Spinal cord (tissue), 10 donors: Measurements from ENCODE around the gene LCN2. TPM values are rescaled to one million over a fixed set of nuclear protein-coding genes. Genes with fewer than 3 reads are reported as not detected.
"Not testable (repeated sequence)": the region's sequence is repeated elsewhere in the genome, so short reads cannot be mapped to it uniquely, and the experiment has no call there.

Source experiments
- DNase-seq, 6 donors: peaks; one replicate each; pipeline versions ENCODE4 v3.0.0 to v3.0.0-alpha.2; 2013 to 2015; ENCODE audit warnings: low spot score in 6 of 6, low read depth in 4 of 6
- H3K27ac ChIP-seq: one replicate; pipeline ENCODE4 v1.5.1; 2013; ENCODE audit warnings: low read depth, low read length, control low read depth
- H3K27me3 ChIP-seq: one replicate; pipeline ENCODE4 v1.6.1; 2013; ENCODE audit warnings: low read length; ENCODE audit not compliant: control insufficient read depth, insufficient read depth
- H3K36me3 ChIP-seq: one replicate; pipeline ENCODE4 v1.6.1; 2013; ENCODE audit warnings: low read length; ENCODE audit not compliant: control insufficient read depth, insufficient read depth
- H3K4me1 ChIP-seq: one replicate; pipeline ENCODE4 v1.6.1; 2013; ENCODE audit warnings: low read length; ENCODE audit not compliant: control insufficient read depth, insufficient read depth
- H3K4me3 ChIP-seq: one replicate; pipeline ENCODE4 v1.5.1; 2013; ENCODE audit warnings: low read depth, low read length, control low read depth
- H3K9me3 ChIP-seq: one replicate; pipeline ENCODE4 v1.6.1; 2013; ENCODE audit warnings: low read length; ENCODE audit not compliant: control insufficient read depth, insufficient read depth
- WGBS: methylation state at CpG from one replicate; pipeline ENCODE4 v1.1.5; 2013; ENCODE audit warnings: missing lambda C conversion rate; ENCODE audit not compliant: insufficient coverage; 5-methylcytosine and 5-hydroxymethylcytosine counted together
- polyA plus RNA-seq, 2 donors: library from polyadenylated mRNA; unstranded; fragments of 120-200 nt; gene quantifications; one replicate each; pipeline ENCODE4 v1.2.1, GENCODE V29; 2013; ENCODE audit not compliant: insufficient read length in 2 of 2
- total RNA-seq, 2 donors: library from RNA; depleted of rRNA in 1 of 2; stranded (reverse); fragments of 120-200 nt in 1 of 2; fragments of >200 nt in 1 of 2; gene quantifications; one replicate each; pipeline versions ENCODE4 v1.2.3 to v1.2.4, GENCODE V29; 2013 to 2014
- donor health status: healthy.

Gene LCN2
- total and polyA plus RNA-seq, 4 donors: 0.28 to 14.1 (median 0.29) TPM; not detected in 1

GRCh38 chr9:128105538-128106175, 43.6 kb upstream of the LCN2 start:
- WGBS: 89% methylated on average over 21 of the region's 21 CpGs
- no peak for DNase-seq
- Histone ChIP-seq H3K4me3 (no peak overlapping the region), H3K27ac (no peak overlapping the region), H3K9me3 (no peaks in the 10 kb centered on the region), H3K27me3 (no peaks in the 10 kb centered on the region), H3K4me1 (peaks cover 41% of the 10 kb centered on the region), H3K36me3 (peaks cover 92% of the 10 kb centered on the region)

GRCh38 chr9:128106181-128106939, 42.9 kb upstream of the LCN2 start:
- no peak for DNase-seq
- no peaks in the 10 kb centered on the region for H3K9me3 ChIP-seq
- H3K27me3 ChIP-seq: no peaks in the 10 kb centered on the region
- peaks cover 34% of the 10 kb centered on the region for H3K4me1 ChIP-seq
- WGBS: 96% methylated on average over 22 of the region's 23 CpGs
- H3K4me3 ChIP-seq: no peak overlapping the region
- H3K27ac ChIP-seq: no peak overlapping the region
- H3K36me3 ChIP-seq: peaks cover 85% of the 10 kb centered on the region

- H3K4me3 ChIP-seq: no peak overlapping the region
- H3K4me1 ChIP-seq: peaks cover 28% of the 10 kb centered on the region
- DNase-seq: no peak
- peaks cover 78% of the 10 kb centered on the region for H3K36me3 ChIP-seq
- no peaks in the 10 kb centered on the region for H3K27me3 ChIP-seq
- 96% methylated on average over 23 of the region's 23 CpGs for WGBS
- H3K27ac ChIP-seq: no peak overlapping the region
- H3K9me3 ChIP-seq: no peaks in the 10 kb centered on the region
Observed at GRCh38 chr9:128106940-128107467, 42.2 kb upstream of the LCN2 start.

- Histone ChIP-seq H3K36me3 (peaks cover 72% of the 10 kb centered on the region), H3K27me3 (no peaks in the 10 kb centered on the region), H3K9me3 (no peaks in the 10 kb centered on the region), H3K27ac (no peak overlapping the region), H3K4me3 (no peak overlapping the region), H3K4me1 (peaks cover 24% of the 10 kb centered on the region)
- 82% methylated on average over 14 of the region's 18 CpGs for WGBS
- no peak for DNase-seq
Observed at GRCh38 chr9:128107468-128108268, 41.6 kb upstream of the LCN2 start.

GRCh38 chr9:128108269-128109049, 40.8 kb upstream of the LCN2 start:
- Histone ChIP-seq H3K4me1 (peaks cover 17% of the 10 kb centered on the region), H3K9me3 (no peaks in the 10 kb centered on the region), H3K4me3 (no peak overlapping the region), H3K27me3 (no peaks in the 10 kb centered on the region), H3K36me3 (peaks cover 70% of the 10 kb centered on the region), H3K27ac (no peak overlapping the region)
- DNase-seq: no peak
- 74% methylated on average over 7 of the region's 15 CpGs for whole genome bisulfite sequencing

DNA sequence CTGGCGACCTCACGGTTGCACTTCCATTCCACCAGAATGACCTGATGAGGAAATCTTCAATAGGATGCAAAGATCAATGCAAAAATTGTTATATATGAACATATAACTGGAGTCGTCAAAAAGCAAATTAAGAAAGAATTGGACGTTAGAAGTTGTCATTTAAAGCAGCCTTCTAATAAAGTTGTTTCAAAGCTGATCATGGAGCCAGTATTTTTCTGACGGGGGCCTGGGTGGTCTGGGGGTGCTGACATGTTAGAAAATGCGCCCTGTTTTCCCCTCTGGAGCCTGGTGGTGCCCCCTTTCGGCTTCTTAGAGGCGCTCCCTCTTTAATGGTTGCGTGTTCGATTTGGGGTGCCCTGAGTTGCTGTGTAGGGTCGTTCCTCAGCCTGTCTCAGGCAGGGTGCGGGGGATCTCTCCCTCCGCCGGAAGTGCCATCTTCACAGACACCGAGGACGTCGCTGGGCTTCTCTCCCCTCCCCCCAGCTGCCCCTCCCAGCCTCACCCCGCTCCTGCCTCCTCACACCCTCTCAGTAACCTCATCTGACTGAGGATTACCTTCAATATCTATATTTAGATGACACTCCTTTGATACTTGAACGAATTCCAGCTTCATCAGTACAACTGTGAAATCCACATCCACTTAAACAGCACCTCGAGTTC, 40.1 kb upstream of the LCN2 start:
- Histone ChIP-seq H3K27me3 (no peaks in the 10 kb centered on the region), H3K9me3 (no peaks in the 10 kb centered on the region), H3K4me1 (peaks cover 12% of the 10 kb centered on the region), H3K36me3 (peaks cover 70% of the 10 kb centered on the region), H3K27ac (no peak overlapping the region), H3K4me3 (no peak overlapping the region)
- 64% methylated on average over 14 of the region's 20 CpGs for WGBS
- DNase-seq: no peak

DNA sequence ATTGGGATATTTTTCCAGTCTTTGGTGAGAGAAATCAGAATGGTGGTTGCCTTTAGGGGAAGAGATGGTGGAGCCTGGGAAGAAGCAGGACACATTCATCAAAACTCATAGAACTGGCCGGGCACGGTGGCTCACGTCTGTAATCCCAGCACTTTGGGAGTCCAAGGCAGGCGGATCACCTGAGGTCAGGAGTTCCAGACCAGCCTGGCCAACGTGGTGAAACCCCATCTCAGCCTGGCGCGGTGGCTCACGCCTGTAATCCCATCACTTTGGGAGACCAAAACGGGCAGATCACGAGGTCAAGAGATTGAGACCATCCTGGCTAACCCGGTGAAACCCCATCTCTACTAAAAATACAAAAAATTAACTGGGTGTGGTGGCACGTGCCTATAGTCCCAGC, 37.5 kb upstream of the LCN2 start:
- not testable (repeated sequence) for H3K9me3 ChIP-seq, H3K4me3 ChIP-seq, H3K27me3 ChIP-seq, H3K4me1 ChIP-seq, DNase-seq, H3K27ac ChIP-seq
- 83% methylated on average over 11 of the region's 12 CpGs for WGBS
- peaks cover 64% of the 10 kb centered on the region for H3K36me3 ChIP-seq

- DNase-seq: no peak
- Histone ChIP-seq H3K27ac (no peak overlapping the region), H3K27me3 (no peaks in the 10 kb centered on the region), H3K4me1 (peaks cover 14% of the 10 kb centered on the region), H3K9me3 (no peaks in the 10 kb centered on the region), H3K36me3 (peaks cover 44% of the 10 kb centered on the region), H3K4me3 (no peak overlapping the region)
- 94% methylated on average over 10 of the region's 12 CpGs for WGBS
Observed at GRCh38 chr9:128113526-128114325, 35.5 kb upstream of the LCN2 start.
